Measurements from ENCODE around the gene CYP19A1. TPM values are rescaled to one million over a fixed set of nuclear protein-coding genes. Genes with fewer than 3 reads are reported as not detected.

CYP19A1 gene
- 0.94 TPM for total RNA-seq

DNA sequence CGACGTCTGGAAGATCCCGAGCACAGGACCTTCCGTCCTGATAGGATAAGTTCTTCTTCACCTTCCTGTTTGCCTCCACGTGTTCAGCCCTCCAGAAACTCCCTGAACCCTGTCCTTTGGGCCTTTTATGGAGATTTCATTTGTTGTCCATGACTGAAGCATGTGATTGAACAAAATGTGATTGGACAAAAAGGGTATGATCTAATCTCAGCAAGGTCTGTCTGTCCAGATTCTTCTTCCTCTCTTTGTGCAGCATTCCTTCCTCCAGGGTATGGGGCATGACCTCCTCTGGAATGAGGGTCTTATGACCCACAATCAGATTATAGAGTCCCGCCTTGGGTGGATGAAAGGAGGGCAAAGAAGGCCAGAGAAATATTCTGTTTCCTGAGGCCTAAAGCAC is at the start of gene CYP19A1:
Gene CYP19A1, minus strand, starts transcription at position 101 of the 400 bp plus-strand sequence. CDS start 95,684 bp downstream, outside the sequence.
- no peak for DNase-seq

DNA sequence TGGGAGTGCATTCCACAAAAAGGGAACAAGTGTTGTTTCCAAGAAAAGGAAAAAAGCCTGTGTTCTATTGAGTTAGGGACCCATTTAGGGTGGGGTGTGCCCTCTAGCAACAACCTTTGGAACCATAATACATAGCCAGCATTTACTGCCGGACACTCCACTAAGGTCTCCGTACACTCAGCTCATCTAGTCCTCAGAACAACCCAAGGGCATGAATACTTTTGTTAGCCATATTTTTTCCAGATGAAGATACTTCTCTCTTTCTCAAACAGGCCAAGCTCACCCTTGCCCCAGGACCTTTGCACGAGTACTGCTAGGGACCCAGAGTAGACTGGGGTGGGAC is 49.3 kb upstream of the CYP19A1 start:
- DNase-seq, result no peak

GRCh38 chr15:51386960-51387698 is 48.7 kb upstream of the CYP19A1 start:
- no peak for DNase-seq

DNA sequence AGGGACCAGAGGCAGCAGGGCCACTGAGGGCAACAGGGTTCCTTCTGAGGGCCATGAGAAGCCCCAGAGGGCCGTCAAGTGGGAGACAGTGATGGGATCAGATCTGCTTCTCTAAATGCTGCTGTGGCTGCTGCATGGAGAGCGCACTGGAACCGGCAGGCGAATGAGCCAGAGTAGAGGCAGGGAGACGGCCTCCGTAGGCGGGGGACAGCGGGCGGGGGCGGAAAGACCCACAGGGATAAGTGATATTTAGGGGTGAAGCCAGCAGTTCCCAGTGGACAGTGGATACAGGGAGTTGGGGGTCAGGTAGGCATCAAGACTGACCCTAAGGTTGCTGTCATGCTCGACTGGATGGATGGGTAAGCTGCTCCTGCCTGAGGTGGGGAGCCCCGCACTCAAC is 48.1 kb upstream of the CYP19A1 start:
- DNase-seq, result no peak

- DNase-seq, result no peak
Observed at GRCh38 chr15:51386029-51386428, 47.6 kb upstream of the CYP19A1 start.

- no peak for DNase-seq
Observed at GRCh38 chr15:51382787-51383186, 44.4 kb upstream of the CYP19A1 start.

DNA sequence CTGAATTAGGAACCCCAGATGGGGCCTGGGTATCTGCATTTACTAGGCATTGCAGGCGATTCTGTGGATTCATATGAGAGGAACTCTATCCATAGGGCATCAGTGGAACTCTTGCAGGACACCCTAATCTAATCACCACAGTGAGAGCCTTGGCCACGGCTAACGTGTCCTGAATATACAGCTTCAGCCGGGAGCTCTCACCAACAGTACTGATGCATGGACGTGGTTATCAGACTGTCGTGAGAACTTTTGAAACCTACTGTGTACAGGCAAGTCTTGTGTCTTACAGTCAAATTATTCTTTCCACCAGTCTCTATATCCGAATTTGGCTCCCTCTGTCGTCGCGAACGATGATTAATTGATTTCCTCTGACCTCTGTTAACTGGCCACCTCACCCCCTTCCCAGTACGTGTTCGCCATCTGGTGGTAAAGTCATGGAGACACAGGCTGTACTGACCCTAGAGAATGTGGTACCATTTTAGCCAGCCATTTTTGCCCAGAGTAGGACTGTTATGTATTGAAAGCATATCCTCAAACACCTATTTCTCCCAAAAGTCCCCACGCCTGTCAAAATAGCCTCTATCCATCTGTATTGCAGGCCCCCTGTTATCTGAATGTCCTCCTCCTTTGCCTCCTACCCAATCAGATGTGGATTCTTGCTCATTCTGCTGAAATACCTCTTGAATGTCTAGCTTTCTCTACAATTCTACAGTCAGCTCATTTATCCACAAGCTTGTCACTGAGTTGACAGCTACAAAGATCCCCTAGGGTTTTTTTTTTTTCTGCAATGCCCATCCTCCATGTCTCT is 42.8 kb upstream of the CYP19A1 start:
- DNase-seq, result peak; percentile 58

DNA sequence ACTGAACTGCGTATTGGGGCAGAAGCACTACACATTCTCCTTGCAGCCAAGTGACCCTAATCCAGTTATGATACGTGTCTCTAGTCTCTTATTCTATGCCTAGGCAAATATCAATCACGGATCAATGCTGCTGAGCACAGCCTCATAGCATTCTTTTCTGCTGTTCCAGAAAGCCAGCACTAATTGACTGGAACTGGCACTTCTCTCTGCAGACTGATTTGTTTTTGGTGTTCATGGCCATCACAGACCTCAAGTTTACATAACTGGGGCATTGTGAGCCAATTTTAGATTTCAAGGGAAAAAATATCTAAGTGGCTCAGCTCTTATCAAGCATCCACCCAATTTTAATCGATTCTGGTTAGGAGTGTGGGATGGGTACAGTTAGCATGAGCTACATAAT is 41.0 kb upstream of the CYP19A1 start:
- DNase-seq, result no peak

DNA sequence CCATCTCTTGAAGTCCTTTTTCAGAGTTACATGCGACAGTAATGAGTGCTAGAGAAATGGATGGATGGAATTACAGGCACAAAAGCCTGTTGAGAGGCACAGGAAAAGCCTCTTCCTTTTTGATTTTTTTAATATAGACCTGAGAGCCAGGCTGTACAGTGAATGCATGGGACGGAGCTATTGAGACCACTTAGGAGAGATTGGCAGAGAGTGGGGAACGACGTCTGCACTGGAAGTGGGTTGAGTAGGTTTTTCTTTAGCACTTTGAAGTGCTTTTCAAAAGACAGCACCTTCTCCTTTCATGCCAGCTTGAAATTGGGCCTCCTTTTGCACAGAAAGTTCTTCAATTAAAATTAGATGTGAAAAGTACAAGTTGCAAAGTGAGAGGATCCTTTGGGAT is 40.0 kb upstream of the CYP19A1 start:
- no peak for DNase-seq

DNA sequence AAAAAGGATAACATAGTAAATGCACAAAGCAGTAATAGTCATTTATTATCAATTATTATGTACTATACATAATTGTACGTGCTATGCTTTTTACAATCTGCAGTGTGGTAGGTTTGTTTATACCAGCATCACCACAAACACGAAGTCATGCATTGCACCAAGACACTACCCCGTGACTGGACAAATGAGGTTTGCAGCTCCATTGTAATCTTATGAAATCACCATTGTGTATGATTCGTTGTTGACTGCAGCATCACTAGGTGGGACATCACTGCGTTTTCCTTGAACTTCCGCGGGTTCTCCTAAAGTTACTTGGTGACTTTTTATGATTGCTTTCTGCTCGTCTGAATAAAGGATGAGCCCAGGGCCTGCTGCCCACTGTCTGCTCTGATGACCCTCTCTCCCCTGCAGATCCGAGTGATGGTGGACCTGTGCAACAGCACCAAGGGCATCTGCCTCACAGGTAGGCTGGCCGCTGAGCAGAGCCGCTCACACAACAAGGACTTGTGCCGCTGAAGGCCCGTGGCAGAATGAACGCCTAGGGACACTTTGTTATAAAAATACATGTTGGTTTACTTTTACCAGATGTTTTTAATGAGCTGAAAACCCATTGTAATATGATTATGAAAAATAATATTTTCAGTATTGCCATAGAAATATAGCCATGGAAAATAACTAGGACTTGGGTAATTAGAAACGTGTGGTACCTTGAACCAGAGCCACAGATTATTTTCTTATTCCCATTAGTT is 38.8 kb upstream of the CYP19A1 start:
- DNase-seq, result no peak

GRCh38 chr15:51375966-51376640 is 37.7 kb upstream of the CYP19A1 start:
- no peak for DNase-seq

GRCh38 chr15:51374131-51374530 is 35.7 kb upstream of the CYP19A1 start:
- no peak for DNase-seq

DNA sequence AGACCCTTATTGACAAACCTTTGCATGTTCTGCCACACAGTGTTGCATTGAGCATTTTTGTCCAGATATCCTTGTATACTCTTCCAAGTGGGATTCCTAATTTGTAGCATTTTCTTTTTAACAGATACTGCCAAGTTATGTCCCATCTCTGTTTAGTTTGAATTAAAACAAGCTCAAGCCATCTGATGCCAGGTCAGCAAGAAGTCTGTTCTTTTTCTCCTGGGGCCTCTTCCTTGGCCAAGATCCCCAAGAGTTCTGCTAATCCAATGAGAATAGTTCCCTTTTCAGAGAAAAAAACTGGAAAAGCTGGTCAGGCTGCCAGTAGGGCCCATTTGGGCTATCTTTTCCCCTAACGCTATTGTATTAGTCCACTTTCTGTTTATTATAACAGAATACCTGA is 32.9 kb upstream of the CYP19A1 start:
- DNase-seq, result no peak

GRCh38 chr15:51369451-51369761 is 31.0 kb upstream of the CYP19A1 start:
- DNase-seq, result no peak

GRCh38 chr15:51368751-51369450 is 30.5 kb upstream of the CYP19A1 start:
- no peak for DNase-seq

DNA sequence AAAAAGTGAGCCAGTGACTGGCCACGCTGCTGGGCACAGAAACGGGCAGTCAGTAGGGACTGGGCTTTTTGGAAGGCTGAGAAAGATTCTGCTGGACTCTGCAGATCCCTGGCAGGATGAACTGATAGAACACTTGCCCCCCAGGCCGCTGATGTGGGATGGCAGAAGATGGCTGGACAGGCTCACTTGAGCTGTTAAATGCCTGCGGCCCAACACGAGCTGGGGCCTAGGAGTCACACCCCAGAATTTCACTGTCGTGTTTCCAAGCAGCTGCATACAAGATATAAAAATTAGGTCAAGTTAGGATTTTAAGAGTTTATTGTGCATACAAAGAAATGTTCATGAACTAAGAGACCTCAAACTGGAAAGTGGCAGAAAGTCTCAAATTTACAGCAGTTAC is 29.9 kb upstream of the CYP19A1 start:
- DNase-seq, result no peak

GRCh38 chr15:51367322-51367976 is 29.1 kb upstream of the CYP19A1 start:
- no peak for DNase-seq

GRCh38 chr15:51366920-51367319 is 28.5 kb upstream of the CYP19A1 start:
- no peak for DNase-seq

DNA sequence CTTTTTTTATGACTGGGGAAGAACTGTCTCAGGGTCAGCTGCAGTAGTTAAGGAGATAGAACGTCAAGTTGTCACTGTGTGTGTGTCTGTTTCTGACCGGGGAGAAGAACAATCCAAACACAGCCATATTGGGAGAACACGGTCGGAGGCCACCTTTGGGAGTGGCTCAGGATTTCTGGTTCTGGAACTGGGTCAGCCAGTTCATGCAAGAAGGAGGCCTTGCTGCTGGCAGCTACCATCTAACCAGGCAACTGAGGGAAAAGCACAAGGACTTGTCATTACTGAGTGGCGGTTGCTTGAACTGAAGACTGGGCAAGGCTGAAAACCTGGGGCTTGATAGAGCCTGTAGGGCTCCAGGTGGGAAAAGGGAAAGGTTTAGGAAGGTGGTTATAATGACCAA is 27.7 kb upstream of the CYP19A1 start:
- no peak for DNase-seq

DNA sequence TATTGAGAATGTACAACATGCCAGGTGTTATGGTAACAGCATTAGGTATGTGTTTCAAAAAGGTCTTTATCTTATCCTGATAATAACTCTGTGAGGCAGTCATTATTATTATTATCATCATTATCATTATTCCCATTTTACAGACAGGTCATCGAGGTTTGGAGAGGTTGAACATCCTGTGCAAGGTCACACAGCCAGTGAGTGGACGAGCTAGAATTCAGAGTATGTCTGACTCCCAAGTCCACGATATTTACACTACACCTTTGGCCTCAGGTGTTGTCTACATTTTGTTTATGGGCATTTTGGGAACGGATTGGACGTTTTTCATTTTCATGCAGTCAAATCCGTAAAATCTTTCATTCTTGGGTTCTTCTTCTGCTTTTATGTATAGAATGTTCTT is 27.0 kb upstream of the CYP19A1 start:
- no peak for DNase-seq

DNA sequence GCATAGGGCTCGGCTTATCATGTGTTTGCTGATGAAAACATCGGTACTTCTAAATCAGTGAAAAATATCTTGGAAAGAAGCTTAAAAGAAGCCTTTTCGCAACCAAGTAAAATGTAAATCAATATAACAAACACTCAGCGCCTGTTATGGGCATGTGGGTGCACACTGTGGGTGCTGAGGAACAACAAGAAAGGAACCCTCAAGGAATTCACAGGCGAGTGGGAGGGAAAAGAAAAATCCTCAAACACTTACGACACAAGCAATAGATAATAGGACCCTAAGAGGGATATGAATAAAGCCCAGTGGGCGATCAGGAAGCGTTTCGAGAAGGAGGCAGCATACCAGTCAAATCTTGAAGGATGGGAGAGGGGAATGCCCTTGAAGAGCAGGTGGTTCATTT is 25.0 kb upstream of the CYP19A1 start:
- DNase-seq, result no peak

DNA sequence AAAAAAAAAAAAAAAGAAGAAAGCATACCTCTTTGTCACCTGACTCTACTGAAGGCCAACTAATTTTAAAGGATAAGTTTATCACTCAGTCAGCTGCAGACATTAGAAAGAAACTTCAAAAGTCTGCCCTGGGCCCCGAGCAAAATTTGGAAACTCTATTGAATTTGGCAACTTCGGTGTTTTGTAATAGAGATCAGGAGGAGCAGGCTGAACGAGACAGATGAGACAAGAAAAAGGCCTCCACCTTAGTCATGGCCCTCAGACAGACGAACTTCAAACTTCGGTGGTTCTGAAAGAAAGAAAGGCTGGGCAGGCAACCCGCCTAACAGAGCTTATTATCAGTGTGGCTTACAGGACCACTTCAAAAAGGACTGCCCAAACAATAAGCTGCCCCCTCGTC is 21.6 kb upstream of the CYP19A1 start:
- DNase-seq, result no peak

Data from occipital lobe (tissue), 2 donors.